Measurements from ENCODE around the gene NAT9.

The NAT9 gene

GRCh38 chr17:74776044-74776962 lies at the start of gene NAT9:
TSS of gene NAT9 (minus strand) at chr17:74776345. CDS start at chr17:74775698, 647 bp downstream.
- peak within 1 kb of the TSS; percentile 94 for H3K4me3 Mint-ChIP-seq
- peak; percentile 98 to 99 for DNase-seq (ENCODE audit: low spot score in 2 of 2)
- peaks cover 33% of the 10 kb centered on the region for H3K4me1 Mint-ChIP-seq
- H3K27me3 Mint-ChIP-seq, result no peaks in the 10 kb centered on the region
- peak; percentile 63 for ATAC-seq (ENCODE audit: low read depth)
- peak within 1 kb of the TSS; percentile 94 for H3K27ac Mint-ChIP-seq
- H3K9me3 Mint-ChIP-seq, result no peaks in the 10 kb centered on the region
- H3K36me3 Mint-ChIP-seq, result peaks cover 12% of the 10 kb centered on the region

- Mint-ChIP-seq H3K4me3 (no peak overlapping the region), H3K9me3 (no peaks in the 10 kb centered on the region), H3K4me1 (no peaks in the 10 kb centered on the region), H3K36me3 (peaks cover 2% of the 10 kb centered on the region), H3K27ac (no peak overlapping the region), H3K27me3 (no peaks in the 10 kb centered on the region)
- DNase-seq (ENCODE audit: low spot score in 2 of 2), result no peak
- ATAC-seq (ENCODE audit: low read depth), result no peak
Measured at GRCh38 chr17:74824961-74825627, 48.9 kb upstream of the NAT9 start.

GRCh38 chr17:74822939-74823367 lies 46.8 kb upstream of the NAT9 start:
- Mint-ChIP-seq H3K4me1 (no peaks in the 10 kb centered on the region), H3K4me3 (no peak overlapping the region)

GRCh38 chr17:74822335-74822938 lies 46.3 kb upstream of the NAT9 start:
- Mint-ChIP-seq H3K4me3 (no peak overlapping the region), H3K9me3 (no peaks in the 10 kb centered on the region), H3K36me3 (peaks cover 7% of the 10 kb centered on the region), H3K4me1 (no peaks in the 10 kb centered on the region), H3K27ac (no peak overlapping the region), H3K27me3 (no peaks in the 10 kb centered on the region)
- no peak for ATAC-seq (ENCODE audit: low read depth)
- DNase-seq (ENCODE audit: low spot score in 2 of 2), result no peak

More at GRCh38 chr17:74822939-74823367, 46.8 kb upstream of the NAT9 start:
- H3K36me3 Mint-ChIP-seq, result peaks cover 7% of the 10 kb centered on the region
- no peaks in the 10 kb centered on the region for H3K27me3 Mint-ChIP-seq
- H3K27ac Mint-ChIP-seq, result no peak overlapping the region
- no peaks in the 10 kb centered on the region for H3K9me3 Mint-ChIP-seq
- ATAC-seq (ENCODE audit: low read depth) (no peak), DNase-seq (ENCODE audit: low spot score in 2 of 2) (no peak)

GRCh38 chr17:74821655-74822334 lies 45.6 kb upstream of the NAT9 start:
- Mint-ChIP-seq H3K9me3 (no peaks in the 10 kb centered on the region), H3K36me3 (peaks cover 7% of the 10 kb centered on the region), H3K4me1 (no peaks in the 10 kb centered on the region), H3K4me3 (no peak overlapping the region), H3K27me3 (no peaks in the 10 kb centered on the region), H3K27ac (no peak overlapping the region)
- DNase-seq (ENCODE audit: low spot score in 2 of 2) (no peak), ATAC-seq (ENCODE audit: low read depth) (no peak)

GRCh38 chr17:74819801-74820436 lies 43.8 kb upstream of the NAT9 start:
- no peak overlapping the region for H3K4me3 Mint-ChIP-seq
- no peaks in the 10 kb centered on the region for H3K27me3 Mint-ChIP-seq
- peaks cover 9% of the 10 kb centered on the region for H3K36me3 Mint-ChIP-seq
- no peaks in the 10 kb centered on the region for H3K9me3 Mint-ChIP-seq
- no peak for ATAC-seq (ENCODE audit: low read depth)
- H3K27ac Mint-ChIP-seq, result no peak overlapping the region
- DNase-seq (ENCODE audit: low spot score in 2 of 2), result no peak
- peaks cover 2% of the 10 kb centered on the region for H3K4me1 Mint-ChIP-seq

- Mint-ChIP-seq H3K27ac (no peak overlapping the region), H3K9me3 (no peaks in the 10 kb centered on the region), H3K27me3 (no peaks in the 10 kb centered on the region), H3K4me1 (peaks cover 2% of the 10 kb centered on the region), H3K36me3 (peaks cover 12% of the 10 kb centered on the region), H3K4me3 (no peak overlapping the region)
- no peak for ATAC-seq (ENCODE audit: low read depth)
- no peak for DNase-seq (ENCODE audit: low spot score in 2 of 2)
Measured at GRCh38 chr17:74818291-74818938, 42.3 kb upstream of the NAT9 start.

- Mint-ChIP-seq H3K9me3 (no peaks in the 10 kb centered on the region), H3K27ac (no peak overlapping the region), H3K36me3 (peaks cover 17% of the 10 kb centered on the region), H3K4me3 (no peak overlapping the region), H3K4me1 (peaks cover 2% of the 10 kb centered on the region), H3K27me3 (no peaks in the 10 kb centered on the region)
- ATAC-seq (ENCODE audit: low read depth) (no peak), DNase-seq (ENCODE audit: low spot score in 2 of 2) (no peak)
Measured at GRCh38 chr17:74816905-74817620, 40.9 kb upstream of the NAT9 start.

GRCh38 chr17:74815550-74816370 lies 39.6 kb upstream of the NAT9 start:
- H3K36me3 Mint-ChIP-seq, result peaks cover 17% of the 10 kb centered on the region
- DNase-seq (ENCODE audit: low spot score in 2 of 2) (no peak), ATAC-seq (ENCODE audit: low read depth) (no peak)
- H3K27ac Mint-ChIP-seq, result no peak overlapping the region
- H3K4me3 Mint-ChIP-seq, result no peak overlapping the region
- no peaks in the 10 kb centered on the region for H3K9me3 Mint-ChIP-seq
- H3K4me1 Mint-ChIP-seq, result peaks cover 2% of the 10 kb centered on the region
- H3K27me3 Mint-ChIP-seq, result no peaks in the 10 kb centered on the region

GRCh38 chr17:74815067-74815466 lies 38.9 kb upstream of the NAT9 start:
- H3K27ac Mint-ChIP-seq, result no peak overlapping the region
- no peak overlapping the region for H3K4me3 Mint-ChIP-seq
- ATAC-seq (ENCODE audit: low read depth), result no peak
- no peaks in the 10 kb centered on the region for H3K27me3 Mint-ChIP-seq
- peaks cover 2% of the 10 kb centered on the region for H3K4me1 Mint-ChIP-seq
- H3K36me3 Mint-ChIP-seq, result peaks cover 17% of the 10 kb centered on the region
- no peak for DNase-seq (ENCODE audit: low spot score in 2 of 2)
- no peaks in the 10 kb centered on the region for H3K9me3 Mint-ChIP-seq

GRCh38 chr17:74814453-74814852 lies 38.3 kb upstream of the NAT9 start:
- no peak overlapping the region for H3K4me3 Mint-ChIP-seq
- H3K27me3 Mint-ChIP-seq, result no peaks in the 10 kb centered on the region
- DNase-seq (ENCODE audit: low spot score in 2 of 2) (no peak), ATAC-seq (ENCODE audit: low read depth) (no peak)
- peaks cover 19% of the 10 kb centered on the region for H3K36me3 Mint-ChIP-seq
- peaks cover 2% of the 10 kb centered on the region for H3K4me1 Mint-ChIP-seq
- H3K27ac Mint-ChIP-seq, result no peak overlapping the region
- H3K9me3 Mint-ChIP-seq, result no peaks in the 10 kb centered on the region

Measured in memory B cell (primary cell).